HEK293 (cell line): ENCODE measurements around the gene TRAM2.

Experiments used
- CTCF ChIA-PET: fragments of 350-600 bp; formaldehyde crosslinking; extraction: SDS; loops from one replicate; lab custom pipeline; 2021; ENCODE audit warnings: antibody characterized with exemption; lab: Yijun Ruan, JAX
- POLR2A ChIA-PET: fragments of 300-600 bp; formaldehyde crosslinking; extraction: SDS; loops from one replicate; lab custom pipeline; 2020; ENCODE audit warnings: antibody characterized with exemption, inconsistent platforms; lab: Yijun Ruan, JAX
- H3K27ac ChIP-seq: fragments of 200-500 bp; sonication (Bioruptor generic); 2 replicates; pipeline ENCODE4 v1.5.1; 2014; ENCODE audit warnings: low read depth, low read length, control low read depth, inconsistent platforms; ENCODE audit errors: extremely low read depth
- H3K36me3 ChIP-seq, 2 experiments: fragments of 200-500 bp in 1 of 2; sonication (Bioruptor generic) in 1 of 2; 1 replicate in 1 of 2; 2 replicates in 1 of 2; pipeline ENCODE4 v1.5.1; 2014 to 2017; ENCODE audit warnings: inconsistent platforms in 2 of 2, low read length in 2 of 2; ENCODE audit not compliant: control insufficient read depth in 2 of 2, insufficient read depth in 1 of 2
- H3K4me1 ChIP-seq: fragments of 200-500 bp; sonication (Bioruptor generic); 2 replicates; pipeline ENCODE4 v1.5.1; 2014; ENCODE audit warnings: mild to moderate bottlenecking, low read length, inconsistent platforms; ENCODE audit not compliant: control insufficient read depth, insufficient read depth
- H3K4me3 ChIP-seq: 2 replicates; pipeline ENCODE4 v1.5.1; 2011; ENCODE audit warnings: low read depth, mild to moderate bottlenecking, control low read depth, low read length, moderate library complexity
- H3K9me3 ChIP-seq: fragments of 200-500 bp; sonication (Bioruptor generic); 2 replicates; pipeline ENCODE4 v1.5.1; 2014; ENCODE audit warnings: low read depth, low read length, inconsistent platforms; ENCODE audit not compliant: control insufficient read depth, insufficient read depth
- BCL11B ChIP-seq: fragments of 450-650 bp; formaldehyde crosslinking; IDR thresholded peaks from 2 replicates; pipeline ENCODE4 v1.5.1; 2016; ENCODE audit warnings: low read depth, missing biosample characterization, missing genetic modification characterization
- BCL6B ChIP-seq: fragments of 450-650 bp; formaldehyde crosslinking; IDR thresholded peaks from 2 replicates; pipeline ENCODE4 v1.5.1; 2017; ENCODE audit warnings: missing biosample characterization, missing genetic modification characterization
- FEZF1 ChIP-seq: fragments of 450-650 bp; formaldehyde crosslinking; IDR thresholded peaks from 2 replicates; pipeline ENCODE4 v1.5.1; 2016; ENCODE audit warnings: missing biosample characterization, missing genetic modification characterization
- MEIS1 ChIP-seq: sonication (generic); formaldehyde crosslinking; IDR thresholded peaks from 2 replicates; pipeline ENCODE4 v1.8.1; 2022; ENCODE audit warnings: missing genetic modification reagents, mild to moderate bottlenecking, borderline replicate concordance
- MYNN ChIP-seq: fragments of 450-650 bp; formaldehyde crosslinking; IDR thresholded peaks from 2 replicates; pipeline ENCODE4 v1.5.1; 2016; ENCODE audit warnings: missing biosample characterization, missing genetic modification characterization, borderline replicate concordance
- OSR2 ChIP-seq: fragments of 450-650 bp; formaldehyde crosslinking; IDR thresholded peaks from 2 replicates; pipeline ENCODE4 v1.5.1; 2016; ENCODE audit warnings: missing biosample characterization, missing genetic modification characterization
- PRDM4 ChIP-seq: fragments of 450-650 bp; formaldehyde crosslinking; IDR thresholded peaks from 2 replicates; pipeline ENCODE4 v1.5.1; 2017; ENCODE audit warnings: missing biosample characterization, missing genetic modification characterization
- SP3 ChIP-seq: fragments of 450-650 bp; formaldehyde crosslinking; IDR thresholded peaks from 2 replicates; pipeline ENCODE4 v1.5.1; 2016; ENCODE audit warnings: missing biosample characterization, missing genetic modification characterization
- TCF7L2 ChIP-seq: IDR thresholded peaks from 2 replicates; pipeline ENCODE4 v1.6.1; 2011; ENCODE audit warnings: low read depth, mild to moderate bottlenecking, inconsistent platforms, low read length, moderate library complexity, borderline replicate concordance
- TRIM28 ChIP-seq: IDR thresholded peaks from 2 replicates; pipeline ENCODE4 v1.6.1; 2011; ENCODE audit warnings: low read length, control low read depth, borderline replicate concordance
- YY1 ChIP-seq: fragments of 450-650 bp; formaldehyde crosslinking; IDR thresholded peaks from 2 replicates; pipeline ENCODE4 v1.5.1; 2018; ENCODE audit warnings: missing biosample characterization, missing genetic modification characterization
- ZBTB1 ChIP-seq: fragments of 450-650 bp; formaldehyde crosslinking; IDR thresholded peaks from 2 replicates; pipeline ENCODE4 v1.5.1; 2016; ENCODE audit warnings: missing biosample characterization, missing genetic modification characterization
- ZNF10 ChIP-seq: fragments of 450-650 bp; formaldehyde crosslinking; IDR thresholded peaks from 2 replicates; pipeline ENCODE4 v1.5.1; 2017; ENCODE audit warnings: missing biosample characterization, missing genetic modification characterization
- ZNF184 ChIP-seq: fragments of 450-650 bp; IDR thresholded peaks from 2 replicates; pipeline ENCODE4 v1.5.1; 2018; ENCODE audit warnings: missing biosample characterization, mild to moderate bottlenecking, missing genetic modification characterization
- ZNF202 ChIP-seq: fragments of 450-650 bp; formaldehyde crosslinking; IDR thresholded peaks from 2 replicates; pipeline ENCODE4 v1.5.1; 2016; ENCODE audit warnings: missing biosample characterization, missing genetic modification characterization, borderline replicate concordance
- ZNF37A ChIP-seq: fragments of 450-650 bp; IDR thresholded peaks from 2 replicates; pipeline ENCODE4 v1.5.1; 2018; ENCODE audit warnings: missing biosample characterization, missing genetic modification characterization
- ZNF416 ChIP-seq: fragments of 450-650 bp; formaldehyde crosslinking; IDR thresholded peaks from 2 replicates; pipeline ENCODE4 v1.5.1; 2016; ENCODE audit warnings: missing biosample characterization, missing genetic modification characterization
- ZNF529 ChIP-seq: fragments of 450-650 bp; formaldehyde crosslinking; IDR thresholded peaks from 2 replicates; pipeline ENCODE4 v1.5.1; 2017; ENCODE audit warnings: missing genetic modification characterization, missing biosample characterization; ENCODE audit not compliant: insufficient replicate concordance
- ZNF555 ChIP-seq: fragments of 450-650 bp; formaldehyde crosslinking; conservative IDR thresholded peaks from 2 replicates; pipeline ENCODE4 v1.5.1; 2017; ENCODE audit warnings: missing biosample characterization, mild to moderate bottlenecking, missing genetic modification characterization, inconsistent platforms
- ZNF623 ChIP-seq: fragments of 450-650 bp; formaldehyde crosslinking; IDR thresholded peaks from 2 replicates; pipeline ENCODE4 v1.5.1; 2016; ENCODE audit warnings: missing biosample characterization, missing genetic modification characterization
- ZNF692 ChIP-seq: fragments of 450-650 bp; formaldehyde crosslinking; IDR thresholded peaks from 2 replicates; pipeline ENCODE4 v1.5.1; 2016; ENCODE audit warnings: missing biosample characterization, missing genetic modification characterization
- ZSCAN5A ChIP-seq: fragments of 450-650 bp; formaldehyde crosslinking; IDR thresholded peaks from 2 replicates; pipeline ENCODE4 v1.5.1; 2016; ENCODE audit warnings: missing biosample characterization, missing genetic modification characterization
- ZXDB ChIP-seq: fragments of 450-650 bp; formaldehyde crosslinking; IDR thresholded peaks from 2 replicates; pipeline ENCODE4 v1.5.1; 2016; ENCODE audit warnings: missing biosample characterization, missing genetic modification characterization
- TF ChIP-seq, protein P1 (sequence below): fragments of 450-650 bp; formaldehyde crosslinking; IDR thresholded peaks from 2 replicates; pipeline ENCODE4 v1.5.1; 2016; ENCODE audit warnings: missing biosample characterization, missing genetic modification characterization

TRAM2 gene

DNA sequence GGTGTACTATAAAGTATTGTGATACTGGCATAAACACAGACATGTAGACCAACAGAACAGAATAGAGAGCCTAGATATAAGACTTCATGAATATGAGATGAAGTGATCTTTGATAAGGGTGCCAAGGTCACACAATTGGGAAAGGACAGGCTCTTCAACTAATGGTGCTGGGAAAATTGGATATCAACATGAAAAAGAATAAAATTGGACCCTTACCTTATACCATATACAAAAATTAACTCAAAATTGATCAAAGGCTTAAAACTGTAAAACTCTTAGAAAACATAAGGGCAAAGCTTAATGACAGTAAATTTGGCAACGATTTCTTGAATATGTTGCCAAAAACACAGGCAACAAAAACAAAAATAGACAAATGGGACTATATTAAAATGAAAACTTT, 44.8 kb upstream of the TRAM2 start (continued):
- no peak for TF ChIP-seq ZNF692 (tag by site-specific recombination)
- TF ChIP-seq, all 188 proteins: peak for 0

DNA sequence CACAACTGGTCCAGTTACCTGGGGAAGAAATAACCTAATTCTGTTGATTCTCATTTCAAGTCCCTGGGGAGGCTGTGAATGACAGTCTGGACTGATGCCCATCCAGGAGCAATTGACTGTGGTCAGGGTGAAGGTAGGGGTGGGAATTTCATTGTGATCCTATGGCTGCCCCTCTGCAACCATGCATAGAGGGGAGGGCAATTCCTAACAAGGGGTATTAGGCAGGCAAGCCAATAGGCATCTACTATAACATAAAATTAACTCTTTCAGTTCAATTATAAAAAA, 44.0 kb upstream of the TRAM2 start:
- CTCF ChIA-PET: interaction anchor here (0.7 to 1.8 kb wide), 2 partner anchors 26 to 30 kb away, joined by 3 to 4 read pairs; no protein-coding TSS in a partner anchor
- TF ChIP-seq ZNF10 (tag by site-specific recombination): 0 out of 2 replicates have a peak, but pooled peaks have one; percentile 31
- no peak for TF ChIP-seq ZNF184
- 0 out of 2 replicates have a peak, but pooled peaks have one; percentile 17 for TF ChIP-seq OSR2 (tag by site-specific recombination)
- TF ChIP-seq, all 188 proteins: peak for 2
- H3K27ac ChIP-seq: no peak overlapping the region
- no peaks in the 10 kb centered on the region for H3K9me3 ChIP-seq
- POLR2A ChIA-PET: no interaction called here
- no peaks in the 10 kb centered on the region; the same call in 1 of the 2 replicates for H3K4me1 ChIP-seq
- H3K4me3 ChIP-seq: no peak overlapping the region
- no peaks in the 10 kb centered on the region for H3K36me3 ChIP-seq

GRCh38 chr6:52620055-52620905, 43.4 kb upstream of the TRAM2 start:
- H3K36me3 ChIP-seq: no peaks in the 10 kb centered on the region
- H3K4me1 ChIP-seq: no peaks in the 10 kb centered on the region; the same call in 1 of the 2 replicates
- H3K4me3 ChIP-seq: no peak overlapping the region
- ChIA-PET CTCF (interaction anchor here (1.8 kb wide), 1 partner anchor 31 kb away, joined by 4 read pairs; no protein-coding TSS in a partner anchor), POLR2A (no interaction called here)
- H3K9me3 ChIP-seq: no peaks in the 10 kb centered on the region
- no peak overlapping the region for H3K27ac ChIP-seq
- TF ChIP-seq, protein P1, sequence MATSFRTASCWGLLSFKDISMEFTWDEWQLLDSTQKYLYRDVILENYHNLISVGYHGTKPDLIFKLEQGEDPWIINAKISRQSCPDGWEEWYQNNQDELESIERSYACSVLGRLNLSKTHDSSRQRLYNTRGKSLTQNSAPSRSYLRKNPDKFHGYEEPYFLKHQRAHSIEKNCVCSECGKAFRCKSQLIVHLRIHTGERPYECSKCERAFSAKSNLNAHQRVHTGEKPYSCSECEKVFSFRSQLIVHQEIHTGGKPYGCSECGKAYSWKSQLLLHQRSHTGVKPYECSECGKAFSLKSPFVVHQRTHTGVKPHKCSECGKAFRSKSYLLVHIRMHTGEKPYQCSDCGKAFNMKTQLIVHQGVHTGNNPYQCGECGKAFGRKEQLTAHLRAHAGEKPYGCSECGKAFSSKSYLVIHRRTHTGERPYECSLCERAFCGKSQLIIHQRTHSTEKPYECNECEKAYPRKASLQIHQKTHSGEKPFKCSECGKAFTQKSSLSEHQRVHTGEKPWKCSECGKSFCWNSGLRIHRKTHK: no peak
- TF ChIP-seq ZBTB1 (tag by site-specific recombination) (no peak), ZNF623 (tag by site-specific recombination) (no peak), BCL6B (tag by site-specific recombination) (no peak), ZNF416 (no peak), SP3 (tag by site-specific recombination) (no peak), MYNN (tag by site-specific recombination) (no peak), ZNF37A (tag by site-specific recombination) (no peak), TRIM28 (no peak), MEIS1 (CRISPR knock-in tag) (no peak), TCF7L2 (no peak), ZNF202 (no peak), ZXDB (tag by site-specific recombination) (no peak), BCL11B (no peak), ZNF529 (no peak), ZNF555 (tag by site-specific recombination) (no peak), FEZF1 (tag by site-specific recombination) (no peak), PRDM4 (tag by site-specific recombination) (no peak), ZSCAN5A (tag by site-specific recombination) (no peak), YY1 (tag by site-specific recombination) (no peak)
